GM20000 (cell line): ENCODE data around the gene DGCR8.

Source experiments
- DNase-seq: peaks from one replicate; pipeline ENCODE4 v3.0.0; 2012; ENCODE audit warnings: low spot score
- CTCF ChIP-seq: IDR thresholded peaks from 2 replicates; pipeline ENCODE4 v1.5.1; 2012; ENCODE audit warnings: mild to moderate bottlenecking, control low read depth; ENCODE audit errors: extremely low read depth, missing control alignments

Gene DGCR8

GRCh38 chr22:20108757-20109230 lies 28.8 kb downstream of the DGCR8 start:
- no peak for TF ChIP-seq CTCF
- DNase-seq, result no peak

- TF ChIP-seq CTCF, result no peak
- no peak for DNase-seq
Observed at GRCh38 chr22:20109411-20110358, 29.6 kb downstream of the DGCR8 start.

GRCh38 chr22:20110359-20110985 lies 30.4 kb downstream of the DGCR8 start:
- TF ChIP-seq CTCF, result no peak

GRCh38 chr22:20111045-20111688 lies 31.1 kb downstream of the DGCR8 start:
- peak; percentile 74 for DNase-seq
- TF ChIP-seq CTCF, result peak; percentile 11

More at GRCh38 chr22:20110359-20110985, 30.4 kb downstream of the DGCR8 start:
- DNase-seq, result no peak

- no peak for TF ChIP-seq CTCF
- no peak for DNase-seq
Observed at GRCh38 chr22:20111689-20112622, 31.9 kb downstream of the DGCR8 start.

GRCh38 chr22:20112623-20113511 lies 32.8 kb downstream of the DGCR8 start:
- DNase-seq, result no peak
- TF ChIP-seq CTCF, result no peak
